ENCODE measurements around the gene CETP.
"Not testable (repeated sequence)": the region's sequence is repeated elsewhere in the genome, so short reads cannot be mapped to it uniquely, and the experiment has no call there.

The CETP gene

GRCh38 chr16:56999409-57000270 lies 37.9 kb downstream of the CETP start:
- DNase-seq, result peak; percentile 44

- peak; percentile 48 for DNase-seq
Measured at GRCh38 chr16:57000271-57001025, 38.7 kb downstream of the CETP start.

- DNase-seq, result no peak
Measured at GRCh38 chr16:57001026-57001679, 39.4 kb downstream of the CETP start.

- no peak for DNase-seq
Measured at GRCh38 chr16:57003439-57004386, 42.0 kb downstream of the CETP start.

GRCh38 chr16:57004387-57005250 lies 42.9 kb downstream of the CETP start:
- DNase-seq, result no peak

GRCh38 chr16:57005597-57005996 lies 43.8 kb downstream of the CETP start:
- DNase-seq, result not testable (repeated sequence)

- DNase-seq, result no peak
Measured at GRCh38 chr16:57007050-57007449, 45.3 kb downstream of the CETP start.

GRCh38 chr16:57007530-57007929 lies 45.8 kb downstream of the CETP start:
- no peak for DNase-seq

GRCh38 chr16:57008440-57008839 lies 46.7 kb downstream of the CETP start:
- no peak for DNase-seq

GRCh38 chr16:57009643-57010170 lies 48.0 kb downstream of the CETP start:
- DNase-seq, result no peak

- no peak for DNase-seq
Measured at GRCh38 chr16:57012353-57012752, 50.6 kb downstream of the CETP start.

- DNase-seq, result no peak
Measured at GRCh38 chr16:57013229-57013628, 51.5 kb downstream of the CETP start.

GRCh38 chr16:57013902-57014301 lies 52.2 kb downstream of the CETP start:
- no peak for DNase-seq

GRCh38 chr16:57016301-57016700 lies 54.6 kb downstream of the CETP start:
- no peak for DNase-seq

- DNase-seq, result no peak
Measured at GRCh38 chr16:57016831-57017230, 55.1 kb downstream of the CETP start.

- DNase-seq, result no peak
Measured at GRCh38 chr16:57017251-57017650, 55.5 kb downstream of the CETP start.

GRCh38 chr16:57019746-57020145 lies 58.0 kb downstream of the CETP start:
- DNase-seq, result no peak

- no peak for DNase-seq
Measured at GRCh38 chr16:57020651-57021050, 58.9 kb downstream of the CETP start.

GRCh38 chr16:57021757-57022156 lies 60.0 kb downstream of the CETP start:
- DNase-seq, result no peak

GRCh38 chr16:57022445-57022844 lies 60.7 kb downstream of the CETP start:
- no peak for DNase-seq
